GM12873 (cell line): Measurements from ENCODE around the gene AFM.

Source experiments
- TF ChIP-seq, protein P1 (sequence below): IDR thresholded peaks from 2 replicates; pipeline ENCODE4 v1.5.1; 2012; ENCODE audit warnings: low read depth, mild to moderate bottlenecking, moderate library complexity, low read length, control low read depth; ENCODE audit not compliant: insufficient read depth; ENCODE audit errors: missing control alignments

Gene AFM

DNA sequence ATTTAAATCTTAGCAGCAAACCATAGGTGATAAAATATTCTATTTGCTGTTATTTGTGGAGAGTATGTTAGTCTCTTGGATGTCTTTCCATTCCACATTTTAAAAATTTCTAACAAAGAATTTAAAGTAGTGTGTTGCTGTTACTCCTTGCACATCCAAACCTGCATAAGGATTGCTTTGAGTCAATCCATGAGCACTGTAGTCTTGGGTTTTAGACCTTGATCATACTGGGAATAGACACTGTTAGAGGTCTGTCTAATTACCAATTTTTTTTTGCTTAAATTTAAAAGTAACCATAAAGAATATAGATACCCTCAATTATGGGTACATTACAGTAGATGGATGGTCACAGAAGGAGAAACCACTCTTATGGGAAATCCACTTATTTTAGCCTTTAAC is 44.0 kb upstream of the AFM start:
- TF ChIP-seq, protein P1, sequence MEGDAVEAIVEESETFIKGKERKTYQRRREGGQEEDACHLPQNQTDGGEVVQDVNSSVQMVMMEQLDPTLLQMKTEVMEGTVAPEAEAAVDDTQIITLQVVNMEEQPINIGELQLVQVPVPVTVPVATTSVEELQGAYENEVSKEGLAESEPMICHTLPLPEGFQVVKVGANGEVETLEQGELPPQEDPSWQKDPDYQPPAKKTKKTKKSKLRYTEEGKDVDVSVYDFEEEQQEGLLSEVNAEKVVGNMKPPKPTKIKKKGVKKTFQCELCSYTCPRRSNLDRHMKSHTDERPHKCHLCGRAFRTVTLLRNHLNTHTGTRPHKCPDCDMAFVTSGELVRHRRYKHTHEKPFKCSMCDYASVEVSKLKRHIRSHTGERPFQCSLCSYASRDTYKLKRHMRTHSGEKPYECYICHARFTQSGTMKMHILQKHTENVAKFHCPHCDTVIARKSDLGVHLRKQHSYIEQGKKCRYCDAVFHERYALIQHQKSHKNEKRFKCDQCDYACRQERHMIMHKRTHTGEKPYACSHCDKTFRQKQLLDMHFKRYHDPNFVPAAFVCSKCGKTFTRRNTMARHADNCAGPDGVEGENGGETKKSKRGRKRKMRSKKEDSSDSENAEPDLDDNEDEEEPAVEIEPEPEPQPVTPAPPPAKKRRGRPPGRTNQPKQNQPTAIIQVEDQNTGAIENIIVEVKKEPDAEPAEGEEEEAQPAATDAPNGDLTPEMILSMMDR, result no peak

DNA sequence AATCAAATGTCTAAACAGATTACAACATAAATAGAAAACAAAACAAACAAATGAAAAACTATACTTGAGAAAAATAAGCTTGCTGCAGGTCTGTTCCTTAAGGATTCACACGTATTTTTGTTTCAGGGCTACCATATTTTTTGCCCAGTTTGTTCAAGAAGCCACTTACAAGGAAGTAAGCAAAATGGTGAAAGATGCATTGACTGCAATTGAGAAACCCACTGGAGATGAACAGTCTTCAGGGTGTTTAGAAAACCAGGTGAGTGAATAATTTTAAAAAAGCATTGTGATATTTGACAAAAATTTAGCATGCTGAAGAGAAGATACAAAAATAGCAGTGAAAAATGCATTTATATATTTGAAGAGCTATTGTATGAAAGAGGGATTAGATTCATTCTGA is 43.5 kb upstream of the AFM start:
- TF ChIP-seq, protein P1, result no peak

DNA sequence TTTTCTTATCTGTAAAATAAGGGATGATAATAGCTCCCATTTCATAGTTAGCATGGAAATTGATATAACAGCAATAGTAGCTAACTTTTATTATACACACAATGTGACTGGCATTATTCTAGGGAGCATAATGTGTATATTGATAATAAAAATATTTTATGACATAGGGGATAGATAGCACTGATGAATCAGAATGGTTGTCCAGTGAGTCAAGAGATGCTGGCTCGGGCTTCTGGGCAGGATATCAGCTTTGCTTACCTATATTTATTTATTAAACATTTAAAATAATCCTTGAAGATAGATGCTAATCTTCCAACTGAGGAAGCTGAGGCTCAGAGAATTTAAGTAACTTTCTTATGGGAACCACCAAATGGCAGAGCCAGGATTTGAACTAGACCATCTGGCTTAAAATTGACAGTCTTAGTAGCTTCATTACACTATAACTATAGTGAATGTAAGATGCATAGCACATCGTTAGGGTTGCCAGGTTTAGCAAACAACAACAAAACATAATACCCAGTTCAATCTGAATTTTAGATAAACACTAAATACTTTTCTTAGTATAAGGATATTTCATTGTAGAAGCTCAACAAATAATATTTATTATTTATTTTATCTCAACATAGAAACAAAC is 42.8 kb upstream of the AFM start:
- TF ChIP-seq, protein P1, result no peak

DNA sequence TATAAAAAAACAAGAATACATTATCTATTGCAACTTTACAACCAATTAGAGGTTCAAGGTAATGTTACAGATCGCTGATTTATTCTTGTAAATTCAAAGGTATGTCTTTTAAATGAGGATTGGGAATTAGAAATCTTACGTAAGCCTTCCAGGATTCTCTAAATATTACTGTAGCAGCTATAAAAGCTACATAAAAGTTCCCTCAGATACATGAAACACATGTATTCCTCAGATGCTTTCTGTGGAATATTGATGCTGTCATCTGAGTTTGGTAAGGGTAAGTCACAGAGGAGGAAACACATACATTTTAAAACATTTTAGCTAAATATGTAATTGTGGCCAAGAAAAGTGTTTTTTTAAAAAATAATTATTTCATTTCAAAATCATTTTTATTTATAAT is 42.1 kb upstream of the AFM start:
- TF ChIP-seq, protein P1, result no peak

DNA sequence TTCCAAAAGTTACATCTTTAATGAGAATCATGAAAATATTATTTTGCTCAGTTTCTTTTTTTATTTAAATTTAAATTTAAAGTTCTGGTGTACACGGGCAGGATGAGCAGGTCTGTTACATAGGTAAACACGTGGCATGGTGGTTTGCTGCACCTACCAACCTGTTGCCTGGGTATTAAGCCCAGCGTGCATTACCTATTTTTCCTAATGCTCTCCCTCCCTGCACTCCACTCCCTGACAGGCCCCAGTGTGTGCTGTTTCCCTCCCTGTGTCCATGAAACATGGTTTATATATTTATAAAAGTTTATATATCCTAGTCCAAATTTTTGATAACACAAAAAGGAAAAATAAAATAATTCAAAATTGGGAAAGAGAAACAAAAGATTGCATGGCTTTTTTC is 41.6 kb upstream of the AFM start:
- TF ChIP-seq, protein P1, result no peak

DNA sequence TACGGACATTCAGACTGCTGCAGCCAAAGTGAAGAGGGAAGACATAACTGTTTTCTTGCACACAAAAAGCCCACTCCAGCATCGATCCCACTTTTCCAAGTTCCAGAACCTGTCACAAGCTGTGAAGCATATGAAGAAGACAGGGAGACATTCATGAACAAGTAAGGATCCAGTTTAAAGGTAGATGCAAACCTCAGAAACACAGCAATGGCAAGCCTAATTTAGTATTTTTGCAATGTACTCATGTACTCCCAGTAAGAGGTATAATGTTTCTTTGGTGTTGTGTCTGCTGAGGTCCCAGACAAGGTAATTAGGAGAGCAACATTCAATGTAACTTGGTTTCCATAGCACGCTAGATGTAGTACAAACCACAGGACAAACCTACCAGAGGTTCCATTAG is 40.9 kb upstream of the AFM start:
- TF ChIP-seq, protein P1, result no peak

DNA sequence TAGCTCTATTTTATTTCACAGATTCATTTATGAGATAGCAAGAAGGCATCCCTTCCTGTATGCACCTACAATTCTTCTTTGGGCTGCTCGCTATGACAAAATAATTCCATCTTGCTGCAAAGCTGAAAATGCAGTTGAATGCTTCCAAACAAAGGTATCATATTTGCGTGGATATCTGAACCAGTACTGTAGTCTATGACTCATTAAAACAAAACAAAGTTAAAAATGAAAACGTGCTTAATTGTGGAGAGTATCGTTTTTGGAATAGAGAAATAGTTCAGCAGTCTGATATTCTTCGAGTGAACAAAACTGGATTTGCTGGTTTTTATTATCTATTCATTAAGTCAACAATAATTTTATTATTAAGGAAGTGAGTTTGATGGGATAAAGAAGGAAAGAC is 39.3 kb upstream of the AFM start:
- TF ChIP-seq, protein P1, result no peak
